Activated naive CD4-positive, alpha-beta T cell treated with anti-CD3 and anti-CD28 coated beads for 36 hours (primary cell): ENCODE data around the gene STK10. TPM values are rescaled to one million over a fixed set of nuclear protein-coding genes. Genes with fewer than 3 reads are reported as not detected.

Experiments used
- CTCF ChIA-PET: fragments of 350-600 bp; sonication (Branson Sonifier 250); formaldehyde crosslinking; loops from one replicate; lab custom pipeline; 2021; ENCODE audit warnings: antibody characterized with exemption; lab: Charles Lee
- DNase-seq: peaks from one replicate; pipeline ENCODE4 v3.0.0-alpha.2; 2020
- H3K27ac Mint-ChIP-seq: one replicate; pipeline ENCODE4 v1.8.0; 2021; ENCODE audit warnings: mild to moderate bottlenecking, mixed read lengths
- H3K27me3 Mint-ChIP-seq: one replicate; pipeline ENCODE4 v1.8.0; 2021; ENCODE audit warnings: low read depth, mixed read lengths
- H3K36me3 Mint-ChIP-seq: one replicate; pipeline ENCODE4 v1.8.0; 2021; ENCODE audit warnings: low read depth, mixed read lengths
- H3K4me1 Mint-ChIP-seq: one replicate; pipeline ENCODE4 v1.8.0; 2021; ENCODE audit warnings: low read depth, mixed read lengths
- H3K4me3 Mint-ChIP-seq: one replicate; pipeline ENCODE4 v1.8.0; 2021; ENCODE audit warnings: mild to moderate bottlenecking, moderate library complexity, mixed read lengths
- H3K9me3 Mint-ChIP-seq: one replicate; pipeline ENCODE4 v1.8.0; 2021; ENCODE audit warnings: mixed read lengths
- intact Hi-C: fragments of 100-400 bp; cut with micrococcal nuclease; formaldehyde crosslinking; loops from one replicate; pipeline ENCODE4 v1.15.1; 2023
- total RNA-seq, 2 experiments: library from RNA; stranded (reverse); gene quantifications; one replicate each; pipeline ENCODE4 v1.2.3, GENCODE V29; 2021

STK10 gene
- total RNA-seq, 2 experiments from 2014 or later: 44.7 to 55.1 TPM

DNA sequence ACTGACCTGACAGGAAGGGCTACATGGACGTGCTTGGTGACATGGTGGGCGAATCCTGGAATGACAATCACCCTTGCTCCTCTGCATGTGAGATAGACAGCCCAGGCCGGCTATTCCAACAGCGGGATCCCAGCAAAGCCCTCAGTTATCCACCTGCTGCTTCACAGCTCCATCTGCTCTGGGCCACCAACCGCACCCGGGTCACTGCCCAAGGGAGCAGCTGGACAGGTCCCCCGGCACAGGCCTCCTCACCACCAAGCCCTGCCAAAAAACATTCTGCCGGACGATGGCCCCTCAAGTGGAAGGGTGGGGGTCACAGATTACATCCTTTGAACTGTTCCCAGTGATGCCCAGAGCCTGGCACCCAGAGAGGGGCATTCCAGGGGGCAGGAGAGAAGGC is 39.6 kb downstream of the STK10 start:
- Mint-ChIP-seq H3K27ac (no peak overlapping the region), H3K27me3 (no peaks in the 10 kb centered on the region), H3K36me3 (peaks cover 18% of the 10 kb centered on the region), H3K9me3 (no peaks in the 10 kb centered on the region), H3K4me1 (peaks cover 81% of the 10 kb centered on the region), H3K4me3 (no peak overlapping the region)
- intact Hi-C loops: no loop called here
- CTCF ChIA-PET: no interaction called here
- no peak for DNase-seq

DNA sequence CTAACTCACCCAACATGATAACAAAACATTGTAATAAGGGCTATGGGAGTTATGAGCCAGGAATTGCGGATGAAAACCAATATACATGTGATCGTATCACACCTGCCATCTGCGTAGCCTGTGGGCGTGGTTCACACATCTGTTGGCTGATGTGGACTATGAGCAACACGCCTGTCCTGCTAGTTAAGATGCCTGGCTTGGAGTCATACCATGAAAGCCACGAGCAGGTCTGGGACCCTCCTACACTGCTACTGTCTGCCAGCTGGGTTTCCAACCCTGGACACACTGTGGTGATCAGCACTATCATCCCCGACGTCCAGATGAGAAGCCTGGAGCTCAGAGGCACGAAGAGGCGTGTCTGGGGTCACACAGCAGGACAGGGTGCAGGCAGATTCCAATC is 40.2 kb downstream of the STK10 start:
- no peaks in the 10 kb centered on the region for H3K9me3 Mint-ChIP-seq
- H3K4me1 Mint-ChIP-seq: peaks cover 84% of the 10 kb centered on the region
- H3K27ac Mint-ChIP-seq: peak overlapping the region; percentile 74
- no peak for DNase-seq
- no peak overlapping the region for H3K4me3 Mint-ChIP-seq
- H3K36me3 Mint-ChIP-seq: peaks cover 18% of the 10 kb centered on the region
- no peaks in the 10 kb centered on the region for H3K27me3 Mint-ChIP-seq
- intact Hi-C loops: no loop called here
- CTCF ChIA-PET: no interaction called here

DNA sequence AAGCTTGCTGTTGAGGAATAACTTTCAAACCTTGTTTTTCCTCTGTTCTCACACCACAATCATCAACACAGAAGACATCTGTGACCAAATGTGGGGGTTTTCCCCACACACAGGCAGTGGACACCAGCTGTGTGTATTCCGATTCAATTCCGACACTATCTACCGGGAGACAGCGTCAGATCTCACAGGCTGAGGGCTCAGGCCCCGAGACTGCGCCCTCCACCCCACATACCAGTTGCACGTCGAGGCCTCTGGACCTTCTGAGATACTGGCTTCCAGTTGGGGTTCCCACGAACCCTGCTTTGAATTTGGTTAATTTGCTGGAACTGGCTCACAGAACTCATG is 41.3 kb downstream of the STK10 start:
- H3K4me3 Mint-ChIP-seq: no peak overlapping the region
- H3K27me3 Mint-ChIP-seq: no peaks in the 10 kb centered on the region
- H3K9me3 Mint-ChIP-seq: no peaks in the 10 kb centered on the region
- CTCF ChIA-PET: no interaction called here
- H3K27ac Mint-ChIP-seq: peak overlapping the region; percentile 74
- intact Hi-C loops: no loop called here
- peaks cover 86% of the 10 kb centered on the region for H3K4me1 Mint-ChIP-seq
- no peak for DNase-seq
- peaks cover 13% of the 10 kb centered on the region for H3K36me3 Mint-ChIP-seq

DNA sequence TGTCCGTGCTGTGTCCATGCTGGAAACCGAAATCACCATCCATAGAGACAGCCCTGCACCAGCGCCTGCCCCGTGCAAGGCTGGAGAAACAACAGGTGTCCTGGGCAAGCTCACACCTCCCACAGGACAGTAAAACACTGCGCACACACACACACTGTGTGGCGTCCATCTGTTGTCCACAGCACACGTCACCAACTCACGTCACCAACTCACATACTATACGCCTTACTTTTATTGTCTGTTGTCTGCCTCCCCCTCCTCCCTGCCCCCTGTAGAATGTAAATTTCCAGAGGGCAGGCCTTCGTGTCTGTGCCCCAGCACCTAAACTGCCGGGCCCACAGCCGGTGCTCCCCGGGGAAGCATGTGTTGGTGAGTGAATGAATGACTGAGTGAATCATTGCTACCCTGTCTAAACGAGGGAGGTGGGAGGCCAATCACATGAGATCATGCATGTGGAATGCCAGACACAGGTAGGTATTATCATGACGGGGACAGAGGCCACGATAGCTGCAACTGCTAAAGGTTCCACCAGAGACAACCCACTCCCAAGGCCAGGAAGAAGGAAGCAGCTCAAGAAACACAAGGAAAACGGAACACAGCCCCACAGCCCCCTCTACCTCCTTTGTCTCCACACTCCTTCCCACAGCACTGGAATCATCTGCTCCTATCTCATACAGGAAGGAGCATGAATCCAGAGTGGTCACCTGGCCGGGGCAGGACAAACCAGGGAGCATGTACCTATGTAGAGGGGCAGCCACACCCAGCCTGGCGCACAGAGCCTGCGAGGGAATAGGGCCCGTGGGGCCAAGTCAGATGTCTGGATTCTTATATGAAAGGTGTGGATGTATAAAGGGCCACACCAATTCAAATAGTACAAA is 41.9 kb downstream of the STK10 start:
- DNase-seq: no peak
- CTCF ChIA-PET: interaction anchor here (0.6 kb wide), 1 partner anchor 10 kb away, joined by 5 read pairs; no protein-coding TSS in a partner anchor
- intact Hi-C loops: no loop called here
- Mint-ChIP-seq H3K4me1 (peaks cover 84% of the 10 kb centered on the region), H3K36me3 (peaks cover 10% of the 10 kb centered on the region), H3K4me3 (no peak overlapping the region), H3K27me3 (no peaks in the 10 kb centered on the region), H3K27ac (peak overlapping the region; percentile 73), H3K9me3 (no peaks in the 10 kb centered on the region)

DNA sequence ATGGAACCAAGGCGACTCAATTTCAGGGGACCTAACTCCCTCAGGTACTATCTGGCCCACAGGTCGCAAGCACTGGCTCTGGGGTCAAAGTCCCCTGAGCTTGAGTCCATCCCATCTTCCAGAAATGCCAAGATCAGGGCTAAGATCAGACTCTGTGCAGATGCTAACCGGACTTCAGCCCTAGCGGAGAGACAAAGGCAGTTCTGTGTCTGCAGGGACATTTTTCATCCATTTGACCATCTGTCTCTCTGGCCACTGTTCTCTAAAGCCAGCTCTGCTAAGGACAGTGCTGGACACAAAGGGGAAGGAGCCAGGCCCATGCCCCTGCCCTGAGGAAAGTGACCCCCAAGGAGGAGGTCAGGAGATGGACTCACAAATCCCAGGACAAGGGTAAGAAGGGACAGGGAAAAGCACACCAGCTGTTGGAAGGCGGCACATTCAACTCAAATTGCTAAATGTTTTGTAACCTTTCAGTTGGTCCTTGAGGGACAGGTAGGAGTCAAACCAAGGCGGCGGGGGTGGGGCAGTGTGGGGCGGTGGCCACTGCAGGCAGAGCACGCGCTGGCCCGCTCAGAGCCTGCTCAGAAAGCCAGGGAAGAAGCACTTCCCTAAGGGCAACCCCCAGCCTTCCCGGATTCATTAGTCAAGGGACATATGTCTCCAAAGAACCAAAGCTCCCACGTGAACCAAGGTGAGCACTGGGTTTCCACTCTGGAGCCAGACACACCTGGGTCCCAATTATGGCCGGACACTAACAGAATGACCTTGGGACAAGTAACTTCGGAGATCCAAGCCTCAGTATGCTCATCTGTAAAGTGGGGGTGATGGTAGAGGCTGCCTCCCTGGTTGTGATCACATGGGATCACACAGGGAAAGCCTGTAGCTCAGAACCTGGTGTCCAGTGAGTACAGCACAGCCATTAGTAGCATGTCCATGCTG is 42.8 kb downstream of the STK10 start:
- Mint-ChIP-seq H3K27me3 (no peaks in the 10 kb centered on the region), H3K9me3 (no peaks in the 10 kb centered on the region), H3K4me3 (no peak overlapping the region), H3K27ac (no peak overlapping the region), H3K4me1 (peaks cover 82% of the 10 kb centered on the region), H3K36me3 (peaks cover 6% of the 10 kb centered on the region)
- intact Hi-C loops: no loop called here
- no peak for DNase-seq
- CTCF ChIA-PET: interaction anchor here (0.6 to 1.0 kb wide), 2 partner anchors 11 to 23 kb away, joined by 4 to 5 read pairs; no protein-coding TSS in a partner anchor

DNA sequence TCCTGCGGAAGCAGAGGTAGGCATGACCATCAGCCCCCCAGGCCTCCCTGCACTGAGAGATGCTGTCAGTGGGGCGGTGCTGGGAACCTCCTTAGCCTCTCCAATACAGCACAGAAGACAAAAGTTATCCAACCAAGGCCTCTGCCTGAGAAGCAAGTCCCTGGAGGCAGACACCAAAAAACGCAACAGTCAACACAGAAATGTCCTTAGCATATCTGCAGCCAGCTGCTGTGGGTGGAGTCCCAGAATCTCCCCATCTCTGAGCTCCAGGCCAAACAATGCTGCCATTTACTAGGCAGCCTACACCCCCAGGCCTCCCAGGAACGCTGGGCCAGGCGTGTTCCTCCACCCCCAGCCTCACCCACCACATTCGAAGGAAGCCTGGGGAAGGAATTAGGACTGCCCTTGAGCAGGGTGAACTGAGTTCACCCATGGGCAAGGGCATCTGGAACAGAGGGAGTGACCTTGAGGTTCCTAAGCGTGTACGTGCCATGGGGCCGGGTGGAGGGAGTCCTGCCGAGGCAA is 43.7 kb downstream of the STK10 start:
- peaks cover 4% of the 10 kb centered on the region for H3K36me3 Mint-ChIP-seq
- no peak for DNase-seq
- no peak overlapping the region for H3K4me3 Mint-ChIP-seq
- CTCF ChIA-PET: interaction anchor here (1.0 kb wide), 1 partner anchor 24 kb away, joined by 4 read pairs; no protein-coding TSS in a partner anchor
- no peaks in the 10 kb centered on the region for H3K27me3 Mint-ChIP-seq
- intact Hi-C loops: no loop called here
- no peaks in the 10 kb centered on the region for H3K9me3 Mint-ChIP-seq
- H3K4me1 Mint-ChIP-seq: peaks cover 84% of the 10 kb centered on the region
- H3K27ac Mint-ChIP-seq: peak overlapping the region; percentile 48

DNA sequence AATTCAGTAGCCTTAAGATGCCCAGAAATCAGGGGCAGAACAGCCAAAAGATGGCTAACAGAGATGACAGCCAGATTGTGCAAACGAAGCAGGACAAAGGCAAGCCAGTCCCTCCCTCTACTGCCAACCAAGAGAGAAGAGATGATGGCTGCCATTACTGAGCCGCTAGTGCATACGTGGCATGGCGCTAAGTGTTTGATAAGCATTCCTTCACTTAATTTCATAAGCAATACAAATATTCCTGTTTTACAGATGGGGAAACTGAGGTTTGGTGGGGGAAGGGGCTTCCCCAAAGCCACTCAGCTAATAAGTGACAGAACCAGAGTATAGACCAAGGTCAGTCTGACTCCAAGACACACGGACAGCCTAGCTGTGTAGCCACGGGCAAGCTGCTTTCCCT is 44.1 kb downstream of the STK10 start:
- intact Hi-C loops: no loop called here
- H3K27me3 Mint-ChIP-seq: no peaks in the 10 kb centered on the region
- H3K36me3 Mint-ChIP-seq: peaks cover 4% of the 10 kb centered on the region
- H3K4me3 Mint-ChIP-seq: no peak overlapping the region
- H3K9me3 Mint-ChIP-seq: no peaks in the 10 kb centered on the region
- H3K27ac Mint-ChIP-seq: peak overlapping the region; percentile 48
- CTCF ChIA-PET: no interaction called here
- DNase-seq: no peak
- peaks cover 81% of the 10 kb centered on the region for H3K4me1 Mint-ChIP-seq

DNA sequence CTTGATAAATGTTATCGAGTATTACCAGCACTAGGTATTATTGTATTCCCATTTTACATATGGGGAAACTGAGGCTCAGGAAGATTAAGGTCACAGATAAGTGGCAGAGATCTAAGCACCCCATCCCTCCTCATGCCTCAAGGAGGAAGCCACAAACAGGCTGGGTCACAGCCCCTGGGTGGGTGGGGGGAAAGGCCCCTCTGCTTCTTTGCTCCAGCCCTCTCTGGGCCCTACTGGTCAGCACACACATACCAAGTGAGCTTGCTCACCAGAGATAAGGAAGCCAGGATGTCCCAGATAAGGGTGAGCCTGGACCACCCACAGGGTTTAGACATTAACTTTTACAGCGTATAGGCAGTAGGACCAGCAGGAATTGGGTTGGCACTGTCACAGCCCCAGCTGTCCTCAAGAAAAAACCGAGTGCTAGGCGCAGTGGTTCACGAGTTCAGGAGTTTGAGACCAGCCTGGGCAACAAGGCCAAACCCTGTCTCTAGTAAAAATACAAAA is 45.3 kb downstream of the STK10 start:
- Mint-ChIP-seq H3K4me1 (peaks cover 74% of the 10 kb centered on the region), H3K36me3 (peaks cover 5% of the 10 kb centered on the region), H3K9me3 (peaks cover 1% of the 10 kb centered on the region), H3K4me3 (no peak overlapping the region), H3K27ac (no peak overlapping the region), H3K27me3 (no peaks in the 10 kb centered on the region)
- DNase-seq: no peak
- CTCF ChIA-PET: interaction anchor here (1.0 kb wide), 1 partner anchor 9 kb away, joined by 4 read pairs; no protein-coding TSS in a partner anchor
- intact Hi-C loops: no loop called here

DNA sequence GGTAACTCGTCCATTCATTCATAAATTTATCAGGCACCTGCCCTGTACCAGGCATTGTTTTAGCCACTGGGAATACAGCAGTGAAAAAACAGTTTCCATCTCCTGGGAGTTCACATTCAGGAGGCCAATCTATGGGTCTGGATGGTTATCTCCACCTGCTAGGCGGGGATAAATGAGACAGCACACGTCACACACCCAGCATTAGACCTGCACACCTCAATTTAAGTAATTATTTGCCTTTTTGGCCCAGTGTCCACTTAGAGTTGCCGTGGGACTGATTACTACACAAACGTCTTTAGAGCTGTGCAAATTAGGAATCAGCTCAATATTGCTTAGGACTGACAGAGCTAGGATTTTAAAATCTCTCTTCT is 46.1 kb downstream of the STK10 start:
- DNase-seq: no peak
- peaks cover 72% of the 10 kb centered on the region for H3K4me1 Mint-ChIP-seq
- no peak overlapping the region for H3K4me3 Mint-ChIP-seq
- CTCF ChIA-PET: no interaction called here
- peaks cover 1% of the 10 kb centered on the region for H3K9me3 Mint-ChIP-seq
- no peak overlapping the region for H3K27ac Mint-ChIP-seq
- no peaks in the 10 kb centered on the region for H3K27me3 Mint-ChIP-seq
- intact Hi-C loops: no loop called here
- H3K36me3 Mint-ChIP-seq: peaks cover 7% of the 10 kb centered on the region

DNA sequence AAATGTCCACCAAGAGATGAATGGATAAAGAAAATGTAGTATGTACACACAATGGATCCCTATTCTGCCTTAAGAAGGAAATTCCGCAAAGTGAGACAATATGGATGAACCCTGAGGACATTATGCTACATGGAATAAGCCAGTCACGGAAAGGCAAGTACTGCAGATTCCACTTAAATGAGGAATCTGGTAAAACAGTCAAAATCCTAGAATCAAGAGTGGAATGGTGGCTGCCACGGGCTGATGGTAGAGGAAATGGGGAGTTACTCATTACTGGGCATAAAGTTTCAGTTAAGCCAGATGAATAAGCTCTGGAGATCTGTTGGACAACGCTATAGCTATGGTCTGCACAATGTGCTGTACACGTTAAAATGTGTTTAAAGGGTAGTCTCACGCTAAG is 47.2 kb downstream of the STK10 start:
- peak overlapping the region; percentile 16 for H3K27ac Mint-ChIP-seq
- no peak for DNase-seq
- H3K27me3 Mint-ChIP-seq: no peaks in the 10 kb centered on the region
- no peak overlapping the region for H3K4me3 Mint-ChIP-seq
- CTCF ChIA-PET: no interaction called here
- peaks cover 1% of the 10 kb centered on the region for H3K9me3 Mint-ChIP-seq
- peaks cover 64% of the 10 kb centered on the region for H3K4me1 Mint-ChIP-seq
- H3K36me3 Mint-ChIP-seq: peaks cover 6% of the 10 kb centered on the region
- intact Hi-C loops: no loop called here

DNA sequence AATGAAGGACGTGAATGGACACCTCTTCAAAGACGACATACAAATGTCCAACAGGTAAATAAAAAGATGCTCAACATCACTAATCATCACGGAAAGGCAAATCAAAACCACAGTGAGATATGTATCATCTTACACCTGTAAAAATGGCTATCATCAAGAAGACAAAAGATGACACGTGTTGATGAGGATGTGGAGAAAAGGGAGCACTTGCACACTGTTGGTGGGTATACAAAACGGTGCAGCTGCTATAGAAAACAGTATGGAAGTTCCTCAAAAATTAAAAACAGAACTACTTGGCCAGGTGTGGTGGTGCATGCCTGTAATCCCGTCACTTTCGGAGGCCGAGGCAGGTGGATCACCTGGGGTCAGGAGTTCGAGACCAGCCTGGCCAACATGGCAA is 47.9 kb downstream of the STK10 start:
- peaks cover 1% of the 10 kb centered on the region for H3K9me3 Mint-ChIP-seq
- H3K27me3 Mint-ChIP-seq: no peaks in the 10 kb centered on the region
- CTCF ChIA-PET: interaction anchor here (1.3 kb wide), 1 partner anchor 10 kb away, joined by 4 read pairs; no protein-coding TSS in a partner anchor
- H3K4me3 Mint-ChIP-seq: no peak overlapping the region
- peaks cover 6% of the 10 kb centered on the region for H3K36me3 Mint-ChIP-seq
- H3K4me1 Mint-ChIP-seq: peaks cover 65% of the 10 kb centered on the region
- H3K27ac Mint-ChIP-seq: peak overlapping the region; percentile 5
- intact Hi-C loops: no loop called here
- DNase-seq: no peak

DNA sequence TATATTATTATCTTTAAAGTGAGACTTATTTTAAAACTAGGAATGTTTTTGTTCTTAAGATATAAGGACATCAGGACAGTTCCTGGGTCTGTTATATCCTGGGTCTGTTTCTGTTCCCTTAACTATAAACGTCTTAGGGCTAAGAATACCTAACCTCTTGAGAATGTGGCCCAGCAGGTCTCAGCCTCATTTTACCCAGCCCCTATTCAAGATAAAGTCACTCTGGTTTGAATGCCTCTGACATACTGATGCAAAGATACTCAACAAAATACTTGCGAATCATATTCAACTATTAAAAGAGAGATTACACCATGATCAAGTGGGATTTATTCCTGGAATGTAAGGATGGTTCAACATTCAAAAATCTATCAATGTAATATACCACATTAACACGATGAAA is 51.0 kb downstream of the STK10 start:
- H3K27me3 Mint-ChIP-seq: no peaks in the 10 kb centered on the region
- peaks cover 1% of the 10 kb centered on the region for H3K9me3 Mint-ChIP-seq
- H3K36me3 Mint-ChIP-seq: peaks cover 10% of the 10 kb centered on the region
- CTCF ChIA-PET: no interaction called here
- peaks cover 63% of the 10 kb centered on the region for H3K4me1 Mint-ChIP-seq
- no peak overlapping the region for H3K27ac Mint-ChIP-seq
- no peak for DNase-seq
- no peak overlapping the region for H3K4me3 Mint-ChIP-seq
- intact Hi-C loops: no loop called here
